ENCODE measurements around the gene APH1B. TPM values are rescaled to one million over a fixed set of nuclear protein-coding genes. Genes with fewer than 3 reads are reported as not detected.

APH1B gene
- total and polyA plus RNA-seq, 7 donors: 1.8 to 11.0 (median 7.9) TPM

DNA sequence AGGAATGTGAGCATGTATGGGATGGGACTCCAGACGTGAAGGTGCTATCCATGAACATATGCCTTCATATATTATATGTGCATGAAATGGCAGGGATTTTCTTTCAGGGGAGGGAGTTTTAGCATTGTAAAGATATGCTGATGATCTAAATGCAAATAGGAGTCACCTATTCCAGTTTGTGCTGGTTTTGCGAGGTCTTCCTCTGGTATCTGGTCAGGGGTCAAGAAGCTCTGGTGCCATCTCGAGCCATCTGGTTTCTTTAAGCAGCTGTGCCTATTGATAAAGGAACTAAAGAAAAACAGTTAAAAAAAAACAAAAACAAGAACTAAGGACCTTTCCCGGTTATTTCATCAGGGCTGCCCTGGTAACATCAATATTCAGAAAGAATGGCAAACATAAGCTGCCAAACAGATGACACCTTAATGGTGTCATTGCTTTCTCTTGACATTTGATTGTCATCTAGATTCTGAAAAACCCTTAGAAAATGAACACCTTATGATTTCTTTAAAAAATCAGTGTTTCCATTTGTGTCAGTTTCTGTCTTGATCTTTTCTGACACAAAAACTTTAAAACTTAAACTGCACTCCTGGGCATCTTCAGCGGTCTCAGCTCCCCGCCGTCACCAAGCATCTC lies 22.7 kb downstream of the APH1B start:
- intact Hi-C loops (cut with DNase I): no loop called here
- no peak for DNase-seq
- H3K4me3 ChIP-seq: no peak overlapping the region
- no peak overlapping the region for H3K27ac ChIP-seq
- H3K36me3 ChIP-seq: peaks cover 0 to 61% (median 11%) of the 10 kb centered on the region in 4 donors
- H3K27me3 ChIP-seq: no peaks in the 10 kb centered on the region
- 89 to 91% methylated on average over 7 of the region's 7 CpGs for WGBS, 2 donors
- TF ChIP-seq, protein P1, sequence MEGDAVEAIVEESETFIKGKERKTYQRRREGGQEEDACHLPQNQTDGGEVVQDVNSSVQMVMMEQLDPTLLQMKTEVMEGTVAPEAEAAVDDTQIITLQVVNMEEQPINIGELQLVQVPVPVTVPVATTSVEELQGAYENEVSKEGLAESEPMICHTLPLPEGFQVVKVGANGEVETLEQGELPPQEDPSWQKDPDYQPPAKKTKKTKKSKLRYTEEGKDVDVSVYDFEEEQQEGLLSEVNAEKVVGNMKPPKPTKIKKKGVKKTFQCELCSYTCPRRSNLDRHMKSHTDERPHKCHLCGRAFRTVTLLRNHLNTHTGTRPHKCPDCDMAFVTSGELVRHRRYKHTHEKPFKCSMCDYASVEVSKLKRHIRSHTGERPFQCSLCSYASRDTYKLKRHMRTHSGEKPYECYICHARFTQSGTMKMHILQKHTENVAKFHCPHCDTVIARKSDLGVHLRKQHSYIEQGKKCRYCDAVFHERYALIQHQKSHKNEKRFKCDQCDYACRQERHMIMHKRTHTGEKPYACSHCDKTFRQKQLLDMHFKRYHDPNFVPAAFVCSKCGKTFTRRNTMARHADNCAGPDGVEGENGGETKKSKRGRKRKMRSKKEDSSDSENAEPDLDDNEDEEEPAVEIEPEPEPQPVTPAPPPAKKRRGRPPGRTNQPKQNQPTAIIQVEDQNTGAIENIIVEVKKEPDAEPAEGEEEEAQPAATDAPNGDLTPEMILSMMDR (IDR thresholded peaks at IDR 0.05): no peak
- no peak for TF ChIP-seq POLR2A (IDR thresholded peaks at IDR 0.05)
- no peak for TF ChIP-seq POLR2AphosphoS5 (IDR thresholded peaks at IDR 0.05)
- H3K4me1 ChIP-seq: no peaks in the 10 kb centered on the region
- no peaks in the 10 kb centered on the region for H3K9me3 ChIP-seq

DNA sequence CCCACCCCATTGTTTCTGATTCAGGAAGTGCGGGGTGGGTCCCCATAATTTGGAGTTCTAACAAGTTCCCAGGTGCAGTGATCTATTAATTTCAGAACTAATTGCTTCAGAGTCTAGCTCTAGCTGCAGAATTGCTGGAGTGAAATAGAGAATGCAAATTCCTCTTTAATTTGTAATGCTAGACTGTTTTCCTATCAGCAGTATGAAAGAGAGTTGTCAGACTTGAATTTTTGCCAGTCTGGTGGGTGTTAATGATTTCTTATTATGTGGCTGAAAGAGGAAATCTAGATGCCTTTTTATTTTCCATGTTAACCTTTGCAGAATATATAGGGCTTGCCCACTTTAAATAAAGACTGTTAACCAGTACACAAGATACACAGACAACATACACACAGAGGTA lies 23.7 kb downstream of the APH1B start:
- intact Hi-C loops (cut with DNase I): no loop called here
- no peaks in the 10 kb centered on the region for H3K27me3 ChIP-seq
- no peaks in the 10 kb centered on the region for H3K4me1 ChIP-seq
- no peak for DNase-seq
- WGBS, 2 donors: 86 to 88% methylated on average over 1 of the region's 1 CpG
- no peak overlapping the region for H3K4me3 ChIP-seq
- H3K27ac ChIP-seq: no peak overlapping the region
- H3K36me3 ChIP-seq: peaks cover 0 to 64% (median 18%) of the 10 kb centered on the region in 4 donors
- no peak for TF ChIP-seq EP300 (IDR thresholded peaks at IDR 0.05)
- TF ChIP-seq POLR2A (IDR thresholded peaks at IDR 0.05): no peak
- H3K9me3 ChIP-seq: no peaks in the 10 kb centered on the region

DNA sequence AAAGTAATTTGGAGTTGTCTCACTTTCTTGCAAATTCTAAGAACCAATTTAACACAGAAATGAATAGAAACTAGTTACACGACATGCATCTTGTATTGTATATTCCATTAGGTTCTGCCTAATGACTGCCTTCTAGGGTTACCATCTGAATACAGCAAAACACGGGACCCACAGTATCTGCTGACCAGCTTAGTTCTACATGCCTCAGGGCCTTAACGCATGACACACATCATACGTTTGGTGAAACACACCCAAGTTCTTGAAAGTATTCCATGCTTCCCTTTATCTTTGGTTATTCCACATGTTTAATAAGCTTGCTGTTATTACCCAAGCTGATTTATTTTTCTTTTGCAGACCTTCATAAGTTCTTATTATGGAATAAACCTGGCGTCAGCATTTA lies 27.9 kb downstream of the APH1B start:
- Histone ChIP-seq H3K27ac (no peak overlapping the region), H3K4me3 (no peak overlapping the region), H3K9me3 (no peaks in the 10 kb centered on the region), H3K36me3 (peaks cover 0 to 55% (median 18%) of the 10 kb centered on the region in 4 donors), H3K4me1 (no peaks in the 10 kb centered on the region), H3K27me3 (no peaks in the 10 kb centered on the region)
- no peak for DNase-seq
- 96 to 97% methylated on average over 5 of the region's 5 CpGs for WGBS, 2 donors
- TF ChIP-seq POLR2A (IDR thresholded peaks at IDR 0.05) (no peak), EP300 (IDR thresholded peaks at IDR 0.05) (no peak), POLR2AphosphoS5 (IDR thresholded peaks at IDR 0.05) (no peak)
- TF ChIP-seq, protein P1 (IDR thresholded peaks at IDR 0.05): no peak
- intact Hi-C loops (cut with DNase I): no loop called here

DNA sequence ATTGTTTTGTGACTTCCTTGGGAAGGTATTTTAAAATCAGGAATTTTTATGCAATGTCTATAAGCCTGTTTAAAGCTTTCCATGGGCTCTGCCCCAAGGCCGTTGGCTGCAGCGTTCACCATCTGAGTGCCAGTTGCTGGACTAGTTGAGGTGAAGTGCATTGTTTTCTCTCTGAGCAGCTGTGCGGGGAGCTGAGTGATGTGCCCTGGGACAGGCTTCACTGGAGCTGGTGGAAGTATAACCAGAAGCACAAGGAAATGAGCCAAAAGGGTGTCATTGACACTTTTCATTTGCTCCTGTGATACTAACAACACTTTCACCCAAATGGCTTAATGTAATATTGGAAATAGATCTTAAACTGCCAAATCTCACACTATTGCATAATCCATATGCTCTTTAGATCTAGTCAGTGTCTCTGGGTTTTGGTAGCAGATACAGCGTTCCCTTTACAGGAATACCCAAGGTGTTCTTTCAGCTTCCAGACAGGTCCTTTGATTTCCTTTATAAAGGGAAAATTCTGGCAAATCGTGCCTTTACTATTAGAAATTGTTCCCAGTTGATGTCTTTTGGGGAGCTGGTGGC lies 29.2 kb downstream of the APH1B start:
- intact Hi-C loops (cut with DNase I): no loop called here
- H3K36me3 ChIP-seq: peaks cover 0 to 47% (median 18%) of the 10 kb centered on the region in 4 donors
- H3K9me3 ChIP-seq: no peaks in the 10 kb centered on the region
- DNase-seq: no peak
- 47 to 77% methylated on average over 5 of the region's 5 CpGs for WGBS, 2 donors
- TF ChIP-seq, protein P1 (IDR thresholded peaks at IDR 0.05): no peak
- TF ChIP-seq EP300 (IDR thresholded peaks at IDR 0.05) (no peak), POLR2AphosphoS5 (IDR thresholded peaks at IDR 0.05) (no peak), POLR2A (IDR thresholded peaks at IDR 0.05) (no peak)
- no peaks in the 10 kb centered on the region for H3K27me3 ChIP-seq
- no peak overlapping the region for H3K4me3 ChIP-seq
- H3K27ac ChIP-seq: no peak overlapping the region
- no peaks in the 10 kb centered on the region for H3K4me1 ChIP-seq

DNA sequence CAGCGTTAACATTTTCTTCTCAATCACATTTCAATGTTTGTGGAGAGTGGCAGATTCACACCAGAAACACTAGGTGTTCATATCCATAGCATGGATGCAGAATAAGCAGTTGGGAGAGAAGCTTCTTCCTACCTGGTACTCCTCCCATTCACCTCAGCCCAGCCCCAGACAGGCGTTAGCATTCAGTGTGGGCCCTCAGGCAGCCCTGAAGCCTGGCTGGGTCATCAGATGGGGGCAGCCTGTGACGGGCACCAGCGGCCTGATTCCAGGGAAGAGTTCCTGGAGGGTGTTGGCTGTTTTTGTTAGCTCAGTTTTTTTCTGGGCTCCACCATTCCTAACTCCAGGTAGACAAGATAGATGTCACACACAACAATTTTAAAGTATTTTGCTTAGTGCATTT lies 31.1 kb downstream of the APH1B start:
- H3K36me3 ChIP-seq: peaks cover 0 to 28% (median 11%) of the 10 kb centered on the region in 4 donors
- H3K4me1 ChIP-seq: no peaks in the 10 kb centered on the region
- no peak for TF ChIP-seq POLR2AphosphoS5 (IDR thresholded peaks at IDR 0.05)
- no peak for TF ChIP-seq EP300 (IDR thresholded peaks at IDR 0.05)
- TF ChIP-seq, protein P1 (IDR thresholded peaks at IDR 0.05): no peak
- H3K4me3 ChIP-seq: no peak overlapping the region
- intact Hi-C loops (cut with DNase I): no loop called here
- H3K27me3 ChIP-seq: no peaks in the 10 kb centered on the region
- no peaks in the 10 kb centered on the region for H3K9me3 ChIP-seq
- WGBS, 2 donors: 69 to 80% methylated on average over 4 of the region's 4 CpGs
- no peak overlapping the region for H3K27ac ChIP-seq
- DNase-seq: no peak

All from sigmoid colon (tissue), 7 donors.